Activated CD8-positive, alpha-beta T cell treated with anti-CD3 and anti-CD28 coated beads for 36 hours (primary cell): Measurements from ENCODE around the gene SPECC1L. TPM values are rescaled to one million over a fixed set of nuclear protein-coding genes. Genes with fewer than 3 reads are reported as not detected.

Source experiments
- ATAC-seq: fragments of 200-7000 bp; cut with Tn5 transposase; one replicate; pipeline ENCODE4 v1.10.0; 2021; ENCODE audit warnings: mild to moderate bottlenecking, moderate library complexity
- CTCF ChIA-PET: fragments of 350-600 bp; sonication (Branson Sonifier 250); formaldehyde crosslinking; loops from one replicate; lab custom pipeline; 2021; ENCODE audit warnings: antibody characterized with exemption; lab: Charles Lee
- POLR2A ChIA-PET: fragments of 350-600 bp; sonication (Branson Sonifier 250); formaldehyde crosslinking; loops from one replicate; lab custom pipeline; 2021; ENCODE audit warnings: antibody characterized with exemption; lab: Charles Lee
- DNase-seq: peaks from one replicate; pipeline ENCODE4 v3.0.0-alpha.2; 2020
- H3K27ac Mint-ChIP-seq: one replicate; pipeline ENCODE4 v1.8.0; 2021; ENCODE audit warnings: mild to moderate bottlenecking, mixed read lengths
- H3K27me3 Mint-ChIP-seq: one replicate; pipeline ENCODE4 v1.8.0; 2021; ENCODE audit warnings: mixed read lengths
- H3K36me3 Mint-ChIP-seq: one replicate; pipeline ENCODE4 v1.8.0; 2021; ENCODE audit warnings: low read depth, mixed read lengths
- H3K4me1 Mint-ChIP-seq: one replicate; pipeline ENCODE4 v1.8.0; 2021; ENCODE audit warnings: low read depth, mixed read lengths
- H3K4me3 Mint-ChIP-seq: one replicate; pipeline ENCODE4 v1.8.0; 2021; ENCODE audit warnings: mild to moderate bottlenecking, moderate library complexity, mixed read lengths
- H3K9me3 Mint-ChIP-seq: one replicate; pipeline ENCODE4 v1.8.0; 2021; ENCODE audit warnings: mixed read lengths
- CTCF ChIP-seq: fragments of 200-600 bp; IDR thresholded peaks from one replicate; pipeline ENCODE4 v1.8.0; 2022; ENCODE audit warnings: antibody characterized with exemption, mild to moderate bottlenecking
- intact Hi-C: fragments of 100-400 bp; cut with micrococcal nuclease; formaldehyde crosslinking; loops from one replicate; pipeline ENCODE4 v1.10.0; 2022
- total RNA-seq, 2 experiments: library from RNA; stranded (reverse); gene quantifications; one replicate each; pipeline ENCODE4 v1.2.3, GENCODE V29; 2021

SPECC1L gene
- total RNA-seq, 2 experiments from 2014 or later = 38.9 to 39.0 TPM

GRCh38 chr22:24443668-24444067, 173.0 kb downstream of the SPECC1L start:
- peaks cover 72% of the 10 kb centered on the region for H3K4me1 Mint-ChIP-seq

GRCh38 chr22:24444251-24444650, 173.6 kb downstream of the SPECC1L start:
- ChIA-PET CTCF (interaction anchor here (1.4 kb wide), 2 partner anchors 9 to 20 kb away, joined by 3 to 5 read pairs; no protein-coding TSS in a partner anchor), POLR2A (interaction anchor here (0.9 to 3.6 kb wide), 7 partner anchors 10 to 24 kb away, joined by 3 to 21 read pairs (median 6); partner anchors contain the start of gene ADORA2A)
- Mint-ChIP-seq H3K4me1 (peaks cover 69% of the 10 kb centered on the region), H3K4me3 (no peak overlapping the region), H3K27me3 (no peaks in the 10 kb centered on the region), H3K27ac (peak overlapping the region; percentile 69), H3K9me3 (no peaks in the 10 kb centered on the region), H3K36me3 (peaks cover 43% of the 10 kb centered on the region)
- no peak for ATAC-seq
- DNase-seq = no peak
- intact Hi-C loops = no loop called here
- TF ChIP-seq CTCF = no peak

More at GRCh38 chr22:24443668-24444067, 173.0 kb downstream of the SPECC1L start:
- H3K27me3 Mint-ChIP-seq = no peaks in the 10 kb centered on the region
- peaks cover 45% of the 10 kb centered on the region for H3K36me3 Mint-ChIP-seq
- ATAC-seq (no peak), DNase-seq (no peak)
- POLR2A ChIA-PET = interaction anchor here (0.7 to 3.6 kb wide), 6 partner anchors 9 to 35 kb away, joined by 3 to 21 read pairs (median 4); partner anchors contain the start of gene ADORA2A
- CTCF ChIA-PET = interaction anchor here (1.4 kb wide), 2 partner anchors 9 to 19 kb away, joined by 3 to 5 read pairs; no protein-coding TSS in a partner anchor
- H3K27ac Mint-ChIP-seq = peak overlapping the region; percentile 82
- no peaks in the 10 kb centered on the region for H3K9me3 Mint-ChIP-seq
- no peak for TF ChIP-seq CTCF
- intact Hi-C loops = no loop called here
- no peak overlapping the region for H3K4me3 Mint-ChIP-seq

- ATAC-seq = no peak
- Mint-ChIP-seq H3K4me1 (peaks cover 64% of the 10 kb centered on the region), H3K27ac (peak overlapping the region; percentile 63), H3K36me3 (peaks cover 38% of the 10 kb centered on the region), H3K4me3 (no peak overlapping the region), H3K27me3 (no peaks in the 10 kb centered on the region), H3K9me3 (no peaks in the 10 kb centered on the region)
- no peak for DNase-seq
- CTCF ChIA-PET = interaction anchor here (0.8 to 1.4 kb wide), 2 partner anchors 10 kb away, joined by 4 to 5 read pairs; no protein-coding TSS in a partner anchor
- POLR2A ChIA-PET = interaction anchor here (1.6 to 3.6 kb wide), 4 partner anchors 10 to 21 kb away, joined by 5 to 21 read pairs (median 6); partner anchors contain the start of gene ADORA2A
- no peak for TF ChIP-seq CTCF
- intact Hi-C loops = no loop called here
These were observed 174.3 kb downstream of the SPECC1L start for GRCh38 chr22:24444729-24445466.

GRCh38 chr22:24445481-24446259, 175.0 kb downstream of the SPECC1L start:
- POLR2A ChIA-PET = interaction anchor here (1.6 to 3.6 kb wide), 4 partner anchors 10 to 18 kb away, joined by 3 to 21 read pairs (median 6); partner anchors contain the start of gene ADORA2A
- intact Hi-C loops = no loop called here
- peak; percentile 79 for DNase-seq

More at GRCh38 chr22:24445481-24446259, 175.0 kb downstream of the SPECC1L start:
- H3K36me3 Mint-ChIP-seq = peaks cover 33% of the 10 kb centered on the region
- CTCF ChIA-PET = interaction anchor here (0.8 kb wide), 1 partner anchor 10 kb away, joined by 4 read pairs; no protein-coding TSS in a partner anchor
- peaks cover 57% of the 10 kb centered on the region for H3K4me1 Mint-ChIP-seq
- H3K27me3 Mint-ChIP-seq = no peaks in the 10 kb centered on the region
- no peaks in the 10 kb centered on the region for H3K9me3 Mint-ChIP-seq
- H3K4me3 Mint-ChIP-seq = no peak overlapping the region
- peak; percentile 98 for ATAC-seq
- no peak for TF ChIP-seq CTCF
- H3K27ac Mint-ChIP-seq = peak overlapping the region; percentile 63
